Measurements from ENCODE around the gene GRHL1.

Gene GRHL1

GRCh38 chr2:9949239-9949991, 2.1 kb upstream of the GRHL1 start:
- no peak for DNase-seq (ENCODE audit: low spot score)

- no peak for DNase-seq (ENCODE audit: low spot score)
These were observed 1.4 kb upstream of the GRHL1 start for GRCh38 chr2:9949992-9950520.

- no peak for DNase-seq (ENCODE audit: low spot score)
These were observed 797 bp upstream of the GRHL1 start for GRCh38 chr2:9950521-9951271.

GRCh38 chr2:9951272-9951521, 296 bp upstream of the GRHL1 start:
- DNase-seq (ENCODE audit: low spot score), result no peak

GRCh38 chr2:9952286-9952737, 819 bp downstream of the GRHL1 start:
- DNase-seq (ENCODE audit: low spot score), result no peak

- no peak for DNase-seq (ENCODE audit: low spot score)
These were observed 1.5 kb downstream of the GRHL1 start for GRCh38 chr2:9952856-9953503.

- DNase-seq (ENCODE audit: low spot score), result no peak
These were observed 2.6 kb downstream of the GRHL1 start for GRCh38 chr2:9954136-9954535.

GRCh38 chr2:9958057-9958456, 6.6 kb downstream of the GRHL1 start:
- no peak for DNase-seq (ENCODE audit: low spot score)

GRCh38 chr2:9959262-9959661, 7.8 kb downstream of the GRHL1 start:
- no peak for DNase-seq (ENCODE audit: low spot score)

GRCh38 chr2:9961013-9961412, 9.5 kb downstream of the GRHL1 start:
- DNase-seq (ENCODE audit: low spot score), result no peak

- no peak for DNase-seq (ENCODE audit: low spot score)
These were observed 13.0 kb downstream of the GRHL1 start for GRCh38 chr2:9964334-9964980.

GRCh38 chr2:9965119-9965822, 13.8 kb downstream of the GRHL1 start:
- no peak for DNase-seq (ENCODE audit: low spot score)

- no peak for DNase-seq (ENCODE audit: low spot score)
These were observed 15.1 kb downstream of the GRHL1 start for GRCh38 chr2:9966491-9967022.

- DNase-seq (ENCODE audit: low spot score), result no peak
These were observed 15.7 kb downstream of the GRHL1 start for GRCh38 chr2:9967053-9967775.

- no peak for DNase-seq (ENCODE audit: low spot score)
These were observed 17.3 kb downstream of the GRHL1 start for GRCh38 chr2:9968553-9969497.

- no peak for DNase-seq (ENCODE audit: low spot score)
These were observed 18.9 kb downstream of the GRHL1 start for GRCh38 chr2:9970200-9971044.

- no peak for DNase-seq (ENCODE audit: low spot score)
These were observed 19.8 kb downstream of the GRHL1 start for GRCh38 chr2:9971105-9971818.

- DNase-seq (ENCODE audit: low spot score), result no peak
These were observed 20.4 kb downstream of the GRHL1 start for GRCh38 chr2:9971890-9972289.

Measured in COLO829 (cell line).